Right renal cortex interstitium (tissue), 3 donors: ENCODE measurements around the gene FLNB. TPM values are rescaled to one million over a fixed set of nuclear protein-coding genes. Genes with fewer than 3 reads are reported as not detected.

Source experiments
- DNase-seq, 3 donors: peaks; one replicate each; pipeline ENCODE4 v3.0.0-alpha.2; 2013; ENCODE audit warnings: low read depth in 3 of 3, low spot score in 2 of 3
- polyA plus RNA-seq, 3 donors: library from polyadenylated mRNA; unstranded; fragments of 120-200 nt; gene quantifications; one replicate each; pipeline ENCODE4 v1.2.1, GENCODE V29; 2013; ENCODE audit not compliant: insufficient read length in 3 of 3

The FLNB gene
- polyA plus RNA-seq, 3 donors: 164 to 165 (median 165) TPM

- no peak for DNase-seq
Measured at GRCh38 chr3:58176827-58177489, 168.7 kb downstream of the FLNB start.

GRCh38 chr3:58177747-58178527, 169.7 kb downstream of the FLNB start:
- no peak for DNase-seq

GRCh38 chr3:58178528-58179234, 170.5 kb downstream of the FLNB start:
- no peak for DNase-seq

- no peak for DNase-seq
Measured at GRCh38 chr3:58179235-58180098, 171.2 kb downstream of the FLNB start.

GRCh38 chr3:58180099-58180880, 172.1 kb downstream of the FLNB start:
- DNase-seq: no peak

GRCh38 chr3:58180940-58181587, 172.8 kb downstream of the FLNB start:
- DNase-seq: no peak

- DNase-seq: no peak
Measured at GRCh38 chr3:58183221-58183620, 175.0 kb downstream of the FLNB start.

- no peak for DNase-seq
Measured at GRCh38 chr3:58183891-58184290, 175.7 kb downstream of the FLNB start.

GRCh38 chr3:58184309-58184981, 176.2 kb downstream of the FLNB start:
- DNase-seq: no peak

GRCh38 chr3:58184982-58185360, 176.7 kb downstream of the FLNB start:
- no peak for DNase-seq

- no peak for DNase-seq
Measured at GRCh38 chr3:58188173-58188564, 179.9 kb downstream of the FLNB start.

GRCh38 chr3:58188921-58189451, 180.8 kb downstream of the FLNB start:
- no peak for DNase-seq

- DNase-seq: no peak
Measured at GRCh38 chr3:58189691-58190090, 181.5 kb downstream of the FLNB start.

GRCh38 chr3:58190291-58190690, 182.1 kb downstream of the FLNB start:
- no peak for DNase-seq

GRCh38 chr3:58190882-58191281, 182.7 kb downstream of the FLNB start:
- DNase-seq: no peak

GRCh38 chr3:58191361-58191991, 183.3 kb downstream of the FLNB start:
- no peak for DNase-seq

- no peak for DNase-seq
Measured at GRCh38 chr3:58192069-58192468, 183.8 kb downstream of the FLNB start.
